Mesenteric fat pad (tissue), 1 donor: ENCODE results near the gene ZIC5. TPM values are rescaled to one million over a fixed set of nuclear protein-coding genes. Genes with fewer than 3 reads are reported as not detected.

Source experiments
- DNase-seq: peaks from one replicate; pipeline ENCODE4 v3.0.0-alpha.2; 2020; ENCODE audit warnings: low spot score
- total RNA-seq: library from RNA; stranded (reverse); fragmentation: NEBNext Ultra II Directional; extraction: Animal tissue kit (Norgen Biotek cat#: 25700); gene quantifications from one replicate; pipeline ENCODE4 v1.2.1, GENCODE V29; 2021
- donor health status: DM: yes; HTN: yes; CAD: no.

Gene ZIC5
- total RNA-seq, 1 donor from 2014 or later: not detected

DNA sequence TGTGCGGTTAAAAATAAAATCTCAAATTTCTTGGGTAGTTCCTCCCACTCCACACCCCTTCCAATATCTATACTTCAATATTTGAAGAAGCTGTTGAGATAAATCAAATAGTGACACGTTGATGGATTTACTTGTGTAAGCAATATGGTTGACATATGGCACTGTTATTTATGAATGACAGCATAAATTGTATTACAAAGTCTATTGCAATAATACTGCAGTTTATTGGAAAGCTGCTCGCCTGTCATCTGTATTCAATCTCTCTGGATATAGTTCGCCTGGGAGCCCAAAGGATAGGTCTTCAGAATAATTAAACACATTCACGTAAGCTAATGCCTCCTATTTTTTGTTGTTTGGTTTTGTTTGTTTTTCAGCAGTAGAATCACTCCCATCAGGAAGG lies 5.0 kb upstream of the ZIC5 start:
- DNase-seq: no peak

DNA sequence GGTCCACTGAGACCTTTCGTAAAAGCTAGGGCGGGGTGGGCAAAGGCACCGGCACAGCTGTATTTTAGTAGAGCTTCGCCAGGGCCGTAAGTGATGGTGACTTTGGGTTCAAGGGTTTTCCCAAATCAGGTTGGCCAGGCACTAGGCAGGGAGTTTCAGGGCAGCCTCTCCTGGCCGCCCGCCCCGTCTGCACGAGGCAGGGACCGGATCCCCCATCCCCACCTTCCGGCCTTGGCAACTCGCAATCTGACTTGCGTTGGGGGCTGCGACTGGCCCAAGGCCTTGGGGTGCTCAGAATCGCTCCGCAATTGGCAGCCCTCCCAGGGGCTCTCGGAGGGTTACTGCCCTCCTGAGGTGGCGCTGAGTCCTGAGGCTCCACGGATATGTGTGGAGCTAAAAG lies 4.1 kb upstream of the ZIC5 start:
- no peak for DNase-seq

DNA sequence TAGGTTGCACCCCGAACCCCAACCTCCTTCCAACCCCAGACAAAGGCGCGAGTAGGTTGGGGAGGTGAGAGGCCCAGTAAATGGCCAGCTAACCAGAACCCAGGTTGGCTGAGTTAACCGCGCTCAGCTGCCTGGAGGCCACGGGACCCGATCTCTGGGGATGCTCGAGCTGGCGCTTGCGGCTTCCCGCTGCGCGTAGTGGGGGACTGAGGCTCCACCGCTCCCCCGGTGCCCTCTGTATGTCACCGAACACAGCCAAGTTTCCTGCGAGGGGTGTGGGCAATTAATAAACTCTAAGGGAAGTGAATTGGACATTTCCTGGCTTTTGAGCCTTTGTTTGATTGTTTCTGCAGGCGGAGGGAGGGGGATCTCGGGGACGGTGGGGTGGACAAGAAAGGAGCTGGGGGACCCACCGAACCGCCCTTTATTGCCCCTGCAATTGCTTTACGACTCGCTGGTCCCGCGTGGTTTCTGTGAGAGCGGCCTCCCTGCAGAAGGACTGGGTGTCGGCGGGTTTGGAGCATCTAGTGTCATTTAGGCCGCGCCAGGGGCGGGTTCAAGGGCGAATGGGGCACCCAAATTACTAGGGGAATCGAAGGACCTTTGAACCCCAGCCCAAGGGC lies 3.5 kb upstream of the ZIC5 start:
- DNase-seq: peak; percentile 81

DNA sequence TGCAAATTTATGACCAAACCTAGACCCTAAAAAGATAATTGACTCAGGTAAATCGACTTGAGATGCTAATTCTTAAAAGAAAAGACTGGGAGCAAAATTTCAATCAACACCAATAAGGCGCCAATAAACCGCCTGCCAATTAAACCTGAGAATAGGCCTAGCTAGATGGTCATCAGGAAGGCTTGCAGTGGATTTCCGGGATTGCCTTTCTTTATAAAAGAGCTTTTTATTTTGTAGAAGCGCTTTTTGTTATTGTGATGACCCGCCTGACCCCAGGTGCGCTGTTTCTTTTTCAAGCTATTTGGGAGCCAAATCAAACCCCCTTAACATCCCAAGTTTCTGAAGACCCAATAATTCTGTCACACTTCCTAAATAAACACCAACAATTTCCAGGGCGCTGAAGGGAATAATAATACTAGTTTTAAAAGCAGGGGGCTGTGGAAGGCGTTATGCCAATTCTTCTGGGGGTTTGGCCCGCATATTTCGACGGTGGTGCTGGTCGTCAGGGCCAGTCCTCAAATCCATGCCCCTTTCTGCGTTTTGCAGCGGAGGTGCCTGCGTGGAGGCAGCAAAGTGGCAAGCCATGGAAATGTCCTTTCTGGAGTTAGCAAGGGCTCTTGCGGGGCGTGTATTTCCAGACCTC lies 2.9 kb upstream of the ZIC5 start:
- DNase-seq: no peak

DNA sequence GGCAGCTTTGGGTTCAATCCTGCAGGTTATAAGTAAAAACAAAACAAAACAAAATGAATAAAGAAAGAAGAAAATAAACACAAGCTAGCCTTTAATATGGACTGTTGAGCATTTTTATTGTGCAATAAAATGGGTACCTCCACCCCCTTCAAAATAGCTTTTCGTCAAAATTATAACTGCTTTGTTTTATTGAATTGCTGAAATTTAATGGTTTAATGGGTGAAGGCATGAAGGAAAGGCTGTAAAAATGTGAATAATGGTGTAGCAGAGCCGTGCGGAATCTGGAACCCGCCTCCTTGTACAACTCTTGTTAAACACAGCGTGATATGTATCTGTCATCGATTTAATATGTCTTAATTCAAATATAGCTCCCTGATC lies 2.2 kb upstream of the ZIC5 start:
- no peak for DNase-seq

DNA sequence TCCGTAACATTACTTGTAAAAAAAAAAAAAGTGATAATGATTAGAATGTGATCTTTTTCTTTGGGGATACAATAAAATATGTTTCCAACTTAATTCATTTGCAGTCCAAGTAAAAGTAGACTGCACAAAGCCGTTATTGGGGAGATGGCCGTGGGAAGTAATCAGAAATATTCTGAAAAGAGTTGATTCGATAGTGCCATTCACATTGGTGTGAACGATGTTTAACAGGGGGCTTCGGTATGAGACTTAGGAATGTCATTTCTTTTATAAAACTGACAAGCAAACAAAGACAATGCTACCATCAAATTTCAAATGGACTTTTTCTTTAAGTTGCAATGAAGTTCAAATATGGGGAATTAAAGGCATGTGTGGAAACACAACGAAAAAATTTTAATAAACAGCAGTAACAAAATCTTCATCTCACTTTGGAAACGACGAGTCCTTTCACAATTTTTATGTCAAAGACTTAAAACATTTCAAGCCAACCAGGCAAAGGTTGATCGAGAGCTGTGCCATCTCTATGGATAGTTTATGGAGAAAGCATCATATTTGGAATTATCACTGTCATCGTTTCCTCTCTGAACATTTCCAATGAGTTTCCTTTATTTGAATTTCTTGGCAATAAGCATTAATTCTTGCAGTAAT lies 1.7 kb upstream of the ZIC5 start:
- DNase-seq: no peak

DNA sequence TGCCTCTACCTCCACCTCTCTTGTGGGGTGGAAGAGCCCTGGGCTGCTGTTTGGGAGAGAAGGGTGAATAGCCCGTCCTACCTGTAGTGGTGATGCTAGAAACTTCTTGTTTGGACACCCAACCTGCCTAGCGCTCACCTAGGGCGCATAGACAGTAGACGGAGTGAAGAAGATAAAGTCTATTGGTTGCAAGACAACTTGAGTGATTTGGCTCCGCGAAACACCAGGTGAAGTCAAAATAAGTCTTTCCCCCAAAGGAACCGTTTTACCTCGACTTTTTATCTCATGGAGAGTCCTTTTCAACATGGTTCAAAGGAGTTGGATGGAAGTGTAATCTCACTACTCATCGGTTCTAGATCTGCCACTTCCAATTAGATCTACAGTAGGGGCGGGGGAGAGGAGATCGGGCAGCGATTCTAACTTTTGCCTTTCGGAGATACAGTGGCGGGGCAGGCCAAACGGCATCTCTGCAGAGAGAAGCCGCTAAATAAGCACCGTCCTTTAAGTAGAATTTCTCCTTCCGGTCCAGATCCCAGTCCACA lies 694 bp upstream of the ZIC5 start:
- no peak for DNase-seq

DNA sequence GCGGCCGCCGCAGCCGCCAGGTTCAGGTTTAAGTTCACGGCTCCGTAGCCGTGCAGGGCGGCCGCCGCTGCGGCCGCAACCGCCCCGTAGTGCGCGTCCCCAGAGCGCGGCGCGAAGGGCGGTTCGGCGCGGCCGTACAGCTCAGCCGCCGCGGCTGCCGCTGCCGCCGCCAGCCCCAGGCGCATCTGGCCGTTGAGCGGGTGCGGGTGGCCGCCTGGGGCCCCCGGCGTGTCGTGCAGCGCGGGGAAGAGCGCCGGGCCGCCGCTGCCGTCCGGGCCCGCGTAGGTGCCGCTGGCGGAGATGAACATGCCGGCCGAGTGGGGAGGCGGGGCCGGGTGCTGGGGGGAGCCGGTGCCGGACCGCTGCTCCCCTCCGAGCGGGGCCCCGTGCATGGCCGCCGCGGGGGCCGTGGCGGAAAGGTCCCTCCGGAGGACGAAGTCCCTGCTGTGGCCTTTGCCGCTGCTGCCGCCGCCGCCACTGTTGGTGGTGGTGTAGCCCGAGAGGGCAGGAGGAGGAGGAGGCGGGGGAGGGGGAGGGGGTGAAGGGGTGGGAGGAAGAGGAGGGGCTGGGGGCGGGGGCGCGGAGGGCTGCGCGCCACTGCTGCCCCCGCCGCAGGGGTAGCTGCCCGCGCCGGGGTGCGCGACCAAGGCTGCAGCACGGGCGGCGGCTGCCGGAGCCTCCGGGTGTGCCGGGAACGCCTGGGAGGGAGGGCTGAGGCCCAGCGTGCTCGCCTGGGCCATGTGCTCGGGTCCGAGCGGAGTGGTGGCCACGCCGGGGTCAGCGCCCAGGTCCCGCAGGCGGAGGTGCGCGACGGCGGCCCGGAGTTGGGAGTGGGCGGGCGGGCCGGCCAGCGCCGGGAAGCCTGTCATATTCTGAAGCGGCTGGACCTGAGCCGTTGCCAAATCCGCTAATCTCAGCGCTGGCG lies 654 bp downstream of the ZIC5 start:
- peak; percentile 88 for DNase-seq

DNA sequence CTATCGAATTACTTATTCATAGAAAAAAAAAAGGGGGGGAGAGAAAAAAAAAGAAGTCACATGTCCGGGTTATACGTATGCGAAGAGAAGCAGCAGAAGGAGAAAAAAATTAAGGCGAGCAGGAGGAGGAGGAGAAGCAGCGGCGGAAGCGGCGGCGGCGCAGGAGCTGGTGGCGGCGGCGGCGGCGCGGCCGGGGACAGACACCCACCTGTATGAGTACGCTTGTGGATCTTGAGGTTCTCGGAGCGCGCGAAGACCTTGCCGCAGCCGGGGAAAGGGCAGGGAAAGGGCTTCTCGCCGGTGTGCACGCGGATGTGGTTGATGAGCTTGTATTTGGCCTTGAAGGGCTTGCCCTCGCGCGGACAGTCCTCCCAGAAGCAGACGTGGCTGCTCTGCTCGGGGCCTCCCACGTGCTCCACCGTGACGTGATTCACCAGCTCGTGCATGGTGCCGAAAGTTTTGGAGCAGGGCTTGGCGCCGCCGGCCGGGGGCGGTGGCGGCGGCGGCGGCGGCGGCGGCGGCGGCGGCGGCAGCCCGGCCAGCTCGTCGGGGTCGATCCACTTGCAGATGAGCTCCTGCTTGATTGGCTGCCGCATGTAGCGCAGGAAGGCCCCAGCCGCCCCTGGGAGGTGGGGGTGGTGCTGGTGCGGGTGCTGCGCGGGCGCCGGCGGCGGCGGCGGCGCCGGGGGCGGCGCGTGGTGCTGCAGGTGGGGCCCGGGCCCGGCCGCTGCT lies 1.5 kb downstream of the ZIC5 start:
- DNase-seq: peak; percentile 88

DNA sequence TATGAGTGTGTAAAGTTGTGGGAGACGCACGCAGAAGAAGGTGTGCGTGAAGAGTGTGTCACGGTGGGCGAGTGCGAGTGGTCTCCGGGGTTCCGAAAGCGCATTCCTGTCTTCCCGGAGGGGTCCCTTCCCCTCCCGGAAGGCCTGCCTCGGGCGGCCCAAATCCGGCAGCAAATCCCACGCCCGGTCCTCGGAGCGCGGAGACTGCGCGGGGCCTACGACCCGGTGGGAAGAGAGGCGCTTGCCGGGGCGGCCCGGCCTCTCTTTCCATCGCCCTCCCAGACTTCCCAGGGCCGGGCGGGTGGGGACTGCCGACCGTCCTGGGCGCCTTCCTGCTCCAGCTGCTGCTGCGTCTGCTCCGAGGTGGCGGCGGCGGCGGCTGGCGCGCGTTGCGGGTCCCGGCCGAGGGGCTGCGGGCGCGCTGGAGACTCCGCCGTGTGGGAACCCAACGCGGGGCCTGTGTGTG lies 2.1 kb downstream of the ZIC5 start:
- no peak for DNase-seq

DNA sequence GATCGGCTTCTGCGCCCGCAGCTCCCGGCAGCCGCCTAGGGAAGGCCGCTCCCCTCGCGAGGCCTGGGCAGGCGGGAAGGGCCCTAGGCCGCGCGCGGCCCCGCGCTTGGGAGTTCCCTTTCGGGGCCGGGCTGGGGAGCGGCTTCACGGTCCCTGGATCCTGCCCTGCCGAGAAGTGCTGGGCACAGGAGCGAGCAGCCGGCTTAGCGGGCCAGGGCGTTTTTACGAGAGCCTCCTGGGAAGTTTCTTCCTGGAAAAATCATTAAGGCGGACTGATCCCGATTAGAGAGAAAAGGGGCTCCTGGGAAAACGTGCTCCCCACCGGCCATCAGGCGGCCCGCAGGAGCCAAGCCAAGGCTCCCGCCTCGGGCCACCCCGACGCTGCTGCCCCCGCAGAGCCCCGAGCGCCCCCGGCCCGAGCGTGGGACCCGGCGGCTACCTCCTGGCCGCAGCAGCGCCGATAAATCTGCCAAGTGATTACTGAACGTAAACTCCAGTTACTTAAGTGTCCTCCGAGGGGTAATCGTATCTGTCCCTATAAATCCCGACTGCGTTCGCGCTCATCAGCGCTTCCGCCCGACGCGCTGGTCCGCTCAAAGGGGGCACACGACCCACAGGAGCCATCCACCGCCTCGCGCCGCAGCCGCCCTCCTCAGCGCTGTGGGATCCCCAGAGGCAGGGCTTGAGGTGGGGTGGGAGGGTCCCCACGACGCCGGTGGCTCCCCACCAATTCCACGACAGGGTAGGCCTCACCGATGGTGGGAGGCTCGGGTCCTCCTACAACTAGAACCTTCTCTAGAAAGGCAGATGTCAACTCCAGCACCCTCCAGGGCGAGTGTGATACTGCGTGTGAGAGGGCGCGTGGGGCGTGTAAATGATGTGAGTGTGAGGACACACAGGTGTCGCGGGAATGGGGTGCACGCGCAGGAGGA lies 2.8 kb downstream of the ZIC5 start:
- peak; percentile 86 for DNase-seq

DNA sequence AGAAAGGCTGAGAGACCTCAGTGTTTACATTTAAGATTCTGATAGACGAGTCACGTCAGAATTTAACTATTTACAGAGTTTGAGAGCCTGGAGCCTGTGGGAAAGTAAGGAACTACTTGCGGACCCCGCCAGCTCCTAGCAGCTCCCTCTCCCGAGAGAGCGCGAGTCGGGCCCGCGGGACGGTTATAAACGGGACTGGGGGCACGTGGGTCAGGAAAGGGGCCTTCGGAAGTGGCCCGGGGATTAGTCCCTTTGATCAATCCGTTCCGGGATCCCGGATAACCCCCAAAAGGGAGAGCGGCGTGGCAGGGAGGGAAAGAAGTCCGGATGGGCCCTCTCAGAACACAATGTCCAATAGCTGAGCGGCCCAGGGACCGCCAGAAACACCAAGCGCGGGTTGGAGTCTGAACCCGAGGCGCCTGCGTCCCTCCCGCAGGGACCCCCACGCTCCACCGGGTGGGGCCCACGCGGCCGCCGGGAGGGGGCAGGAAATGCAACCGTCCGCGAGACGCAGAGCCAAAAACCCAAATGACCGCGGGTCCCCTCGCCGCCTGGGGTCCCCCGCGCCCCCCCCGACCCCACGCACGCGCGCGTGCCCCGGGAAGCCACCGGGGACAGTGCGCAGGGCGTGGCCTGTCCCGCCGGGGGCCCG lies 3.6 kb downstream of the ZIC5 start:
- DNase-seq: peak; percentile 75

DNA sequence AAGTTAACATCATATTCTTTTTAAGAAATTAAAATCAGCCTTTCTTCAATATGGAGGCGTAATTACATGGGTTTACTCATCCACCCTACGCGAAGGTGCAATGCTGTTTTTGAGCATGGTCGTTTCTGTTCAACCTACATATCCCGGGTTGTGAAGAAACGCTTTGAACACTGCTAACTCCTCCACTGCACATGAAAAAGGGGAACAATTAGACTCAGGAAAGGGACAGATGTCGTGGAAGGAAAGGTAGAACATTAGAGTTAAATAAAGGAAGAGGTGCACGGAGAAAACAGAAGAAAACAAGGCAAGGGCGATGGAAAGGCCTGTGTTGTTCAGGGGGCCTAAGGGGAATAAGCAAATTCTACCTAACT lies 4.1 kb downstream of the ZIC5 start:
- no peak for DNase-seq

DNA sequence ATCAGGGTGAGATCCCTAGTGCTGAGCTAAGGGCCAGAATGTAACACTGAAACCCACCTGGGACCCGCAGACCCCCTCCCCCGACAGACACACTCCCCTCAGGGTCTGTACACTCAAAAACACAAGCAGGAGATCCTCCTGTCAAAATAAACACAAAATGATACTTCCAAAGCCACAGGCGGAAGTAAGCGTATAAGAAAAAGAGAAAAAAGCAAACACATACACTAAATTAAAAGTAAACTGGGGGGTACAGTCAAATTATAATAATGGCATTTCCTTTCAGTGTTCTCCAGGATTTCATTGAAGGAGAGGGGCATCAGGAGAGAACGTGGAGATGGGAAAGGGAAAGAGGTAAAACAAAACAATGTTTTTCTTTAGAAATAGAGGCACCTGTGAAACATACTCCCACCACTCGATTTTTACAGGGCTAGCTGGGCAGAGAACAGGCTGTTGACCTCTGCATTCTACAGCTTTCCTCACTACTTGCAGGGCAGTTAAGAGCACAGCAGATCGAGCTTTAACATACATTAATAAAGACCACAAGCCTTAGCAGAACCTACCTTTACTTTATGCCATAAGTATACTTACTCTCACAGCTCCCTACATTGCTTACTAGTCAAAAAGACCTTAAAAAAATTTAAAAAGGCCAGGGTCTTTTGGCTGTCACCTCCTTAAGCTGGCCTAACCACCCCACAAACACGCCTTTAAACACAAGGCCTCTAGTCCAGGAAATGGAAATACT lies 5.3 kb downstream of the ZIC5 start:
- DNase-seq: no peak

DNA sequence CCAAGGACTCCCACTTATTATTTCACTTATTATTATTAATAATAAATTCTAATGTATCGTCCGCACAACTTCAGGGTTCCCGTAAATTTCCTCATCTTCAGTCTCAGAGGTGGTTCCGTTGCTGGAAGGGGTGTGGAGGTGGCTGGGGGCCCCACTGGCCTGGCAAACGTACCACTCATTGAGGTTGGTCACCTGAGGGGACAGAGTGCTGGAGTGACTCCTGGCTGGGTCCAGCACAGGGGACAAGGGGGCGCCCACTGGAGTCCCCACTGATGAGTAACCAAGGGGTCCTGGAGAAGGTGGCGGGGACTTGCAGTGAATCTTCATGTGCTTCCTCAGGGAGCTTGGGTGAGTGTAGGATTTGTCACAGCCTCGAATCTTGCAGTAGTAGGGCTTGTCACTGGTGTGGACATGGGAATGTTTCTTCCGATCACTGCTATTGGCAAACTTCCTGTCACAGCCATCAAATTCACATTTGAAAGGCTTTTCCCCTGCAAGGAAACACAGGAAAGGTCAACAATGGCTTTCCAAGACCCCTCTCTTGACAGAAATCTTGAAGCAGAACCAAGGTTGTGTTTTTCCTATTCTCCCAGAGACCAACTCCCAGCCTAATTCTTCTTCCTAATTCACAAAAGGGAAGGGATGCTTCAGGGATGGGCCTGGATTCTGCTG lies 6.1 kb downstream of the ZIC5 start:
- DNase-seq: no peak

DNA sequence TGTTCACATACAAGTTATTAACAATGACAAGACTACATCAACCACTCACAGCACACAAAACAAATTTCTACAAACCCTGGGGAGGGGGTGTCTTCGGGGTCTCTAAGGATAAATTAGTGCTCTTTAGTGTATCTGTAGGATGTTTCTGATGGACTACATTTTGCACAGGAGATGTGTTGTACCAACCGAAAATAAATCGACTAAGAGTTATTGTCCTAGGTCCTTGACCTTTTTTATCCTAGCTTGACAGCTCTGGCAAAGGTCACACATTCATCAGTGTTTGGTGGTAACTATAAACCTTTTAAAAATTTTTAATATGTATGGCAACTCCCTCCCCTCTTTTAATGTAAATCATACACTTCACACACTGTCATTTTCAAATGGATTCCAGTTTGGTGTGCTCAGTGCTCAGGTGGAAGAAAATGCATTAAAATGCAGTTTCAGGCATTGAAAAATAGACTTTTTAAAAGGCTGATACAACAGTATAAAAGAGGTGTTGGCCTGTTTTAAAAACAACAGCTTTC lies 7.7 kb downstream of the ZIC5 start:
- no peak for DNase-seq

DNA sequence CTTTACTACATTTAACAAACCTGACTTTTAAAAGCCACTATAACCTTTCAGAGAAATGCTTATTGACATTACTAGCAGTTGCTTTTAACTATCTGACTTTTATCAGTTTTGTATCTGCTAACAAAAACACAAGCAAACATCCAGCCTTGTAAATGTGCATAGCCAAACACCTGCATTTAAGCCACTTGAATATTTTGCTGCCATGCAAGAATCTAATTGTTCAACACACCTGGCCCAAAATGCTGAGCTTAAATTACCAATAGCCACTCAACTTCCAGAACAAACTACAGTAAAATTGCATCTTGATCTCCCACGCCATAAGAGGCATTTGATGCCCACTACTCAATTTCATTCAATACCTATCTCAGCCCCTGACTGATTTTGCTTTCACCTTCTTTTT lies 9.3 kb downstream of the ZIC5 start:
- DNase-seq: no peak

DNA sequence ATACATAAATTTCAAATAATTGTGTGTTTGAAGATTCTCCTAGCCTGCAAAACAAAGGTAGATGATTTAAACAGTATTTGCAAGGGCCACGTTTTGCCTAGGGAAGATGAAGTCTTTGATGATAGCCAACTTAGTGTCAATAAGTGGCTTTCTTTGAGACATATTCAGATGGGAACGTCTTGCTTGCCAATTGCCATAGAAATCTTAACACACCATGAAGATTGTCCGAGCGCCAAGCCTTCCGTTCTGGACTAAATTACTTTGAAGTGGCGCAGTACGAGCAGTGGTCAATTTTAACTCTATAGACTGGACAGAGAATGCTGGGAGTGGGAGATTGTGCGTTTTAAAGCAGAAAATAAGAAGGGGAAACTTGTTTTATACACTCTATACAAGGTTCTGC lies 9.9 kb downstream of the ZIC5 start:
- DNase-seq: no peak
